Mucosa of stomach (tissue), 1 donor: ENCODE data around the gene LOXL1.

Source experiments
- H3K27me3 ChIP-seq: one replicate; pipeline ENCODE4 v1.7.0; 2013; ENCODE audit warnings: mild to moderate bottlenecking, low read length; ENCODE audit not compliant: control insufficient read depth, insufficient read depth
- H3K36me3 ChIP-seq: one replicate; pipeline ENCODE4 v1.7.0; 2013; ENCODE audit warnings: low read length; ENCODE audit not compliant: control insufficient read depth, insufficient read depth
- H3K4me1 ChIP-seq: one replicate; pipeline ENCODE4 v1.7.0; 2013; ENCODE audit warnings: mild to moderate bottlenecking, low read length; ENCODE audit not compliant: control insufficient read depth, insufficient read depth
- H3K4me3 ChIP-seq: one replicate; pipeline ENCODE4 v1.7.0; 2013; ENCODE audit warnings: low read length
- H3K9ac ChIP-seq: one replicate; pipeline ENCODE4 v1.7.0; 2013; ENCODE audit warnings: mild to moderate bottlenecking, low read length, moderate library complexity
- H3K9me3 ChIP-seq: one replicate; pipeline ENCODE4 v1.7.0; 2013; ENCODE audit warnings: mild to moderate bottlenecking, low read length, moderate library complexity; ENCODE audit not compliant: control insufficient read depth
- donor health status: Pancreatic carcinoma.

The LOXL1 gene

GRCh38 chr15:73992594-73992898, 66.3 kb downstream of the LOXL1 start:
- Histone ChIP-seq H3K9me3 (no peaks in the 10 kb centered on the region), H3K27me3 (no peaks in the 10 kb centered on the region), H3K36me3 (no peaks in the 10 kb centered on the region), H3K4me3 (no peak overlapping the region), H3K9ac (peak overlapping the region; percentile 82), H3K4me1 (peaks cover 70% of the 10 kb centered on the region)

GRCh38 chr15:73993211-73993994, 67.1 kb downstream of the LOXL1 start:
- no peaks in the 10 kb centered on the region for H3K27me3 ChIP-seq
- H3K9me3 ChIP-seq = no peaks in the 10 kb centered on the region
- H3K4me1 ChIP-seq = peaks cover 61% of the 10 kb centered on the region
- H3K36me3 ChIP-seq = no peaks in the 10 kb centered on the region
- no peak overlapping the region for H3K9ac ChIP-seq
- H3K4me3 ChIP-seq = peak overlapping the region; percentile 91

- Histone ChIP-seq H3K9me3 (no peaks in the 10 kb centered on the region), H3K4me1 (peaks cover 51% of the 10 kb centered on the region), H3K36me3 (no peaks in the 10 kb centered on the region), H3K27me3 (no peaks in the 10 kb centered on the region), H3K4me3 (peak within 1 kb of the TSS; percentile 91), H3K9ac (peak within 1 kb of the TSS; percentile 93)
These were observed 68.2 kb downstream of the LOXL1 start, which contains the start of gene PML for GRCh38 chr15:73994413-73994883. TSS of gene PML (plus strand) at chr15:73994716. CDS start at chr15:73994813, 97 bp downstream.

- Histone ChIP-seq H3K4me3 (peak overlapping the region; percentile 91), H3K9ac (peak overlapping the region; percentile 93), H3K4me1 (peaks cover 45% of the 10 kb centered on the region)
These were observed 68.8 kb downstream of the LOXL1 start for GRCh38 chr15:73994912-73995622.

GRCh38 chr15:73996267-73996666, 70.0 kb downstream of the LOXL1 start:
- peaks cover 33% of the 10 kb centered on the region for H3K4me1 ChIP-seq
- no peak overlapping the region for H3K4me3 ChIP-seq
- no peak overlapping the region for H3K9ac ChIP-seq
- no peaks in the 10 kb centered on the region for H3K27me3 ChIP-seq
- no peaks in the 10 kb centered on the region for H3K36me3 ChIP-seq
- H3K9me3 ChIP-seq = no peaks in the 10 kb centered on the region

More at GRCh38 chr15:73994912-73995622, 68.8 kb downstream of the LOXL1 start:
- Histone ChIP-seq H3K36me3 (no peaks in the 10 kb centered on the region), H3K27me3 (no peaks in the 10 kb centered on the region), H3K9me3 (no peaks in the 10 kb centered on the region)

- H3K4me3 ChIP-seq = no peak overlapping the region
- H3K9ac ChIP-seq = peak overlapping the region; percentile 1
- no peaks in the 10 kb centered on the region for H3K27me3 ChIP-seq
- no peaks in the 10 kb centered on the region for H3K36me3 ChIP-seq
- H3K9me3 ChIP-seq = no peaks in the 10 kb centered on the region
- H3K4me1 ChIP-seq = peaks cover 28% of the 10 kb centered on the region
These were observed 70.7 kb downstream of the LOXL1 start for GRCh38 chr15:73996939-73997338.

GRCh38 chr15:73997986-73998385, 71.7 kb downstream of the LOXL1 start:
- Histone ChIP-seq H3K27me3 (no peaks in the 10 kb centered on the region), H3K36me3 (no peaks in the 10 kb centered on the region), H3K4me1 (peaks cover 20% of the 10 kb centered on the region), H3K4me3 (no peak overlapping the region), H3K9me3 (no peaks in the 10 kb centered on the region), H3K9ac (no peak overlapping the region)
